H1 (cell line): Measurements from ENCODE around the gene CASKIN2. TPM values are rescaled to one million over a fixed set of nuclear protein-coding genes. Genes with fewer than 3 reads are reported as not detected.

ENCODE experiments used
- CTCF ChIA-PET: fragments of 300-600 bp; sonication (Branson Sonifier 250); formaldehyde crosslinking; loops from one replicate; lab custom pipeline; 2021; ENCODE audit not compliant: partially characterized antibody; lab: Charles Lee
- POLR2A ChIA-PET: fragments of 300-600 bp; sonication (Branson Sonifier 250); formaldehyde crosslinking; loops from one replicate; lab custom pipeline; 2021; ENCODE audit warnings: inconsistent platforms; ENCODE audit not compliant: partially characterized antibody; lab: Charles Lee
- DNase-seq, 2 experiments: peaks; one replicate each; pipeline versions ENCODE4 v3.0.0 to v3.0.0-alpha.2; 2010 to 2022; ENCODE audit warnings: low spot score in 2 of 2, low read depth in 1 of 2, mixed read lengths in 1 of 2
- FAIRE-seq: peaks from 2 replicates; lab custom pipeline; 2011; peaks lifted over from hg19 to GRCh38; lab: Jason Lieb, UNC
- H2AFZ ChIP-seq: 2 replicates; pipeline ENCODE4 v1.8.1; 2012; ENCODE audit warnings: low read length, inconsistent platforms
- H2AK5ac ChIP-seq: 2 replicates; pipeline ENCODE4 v1.6.1; 2013; ENCODE audit warnings: low read depth, low read length
- H2BK120ac ChIP-seq: replicated peaks from 2 replicates; pipeline ENCODE3; 2013; ENCODE audit warnings: low read depth, low read length, inconsistent platforms
- H2BK12ac ChIP-seq: 2 replicates; pipeline ENCODE4 v1.6.1; 2013; ENCODE audit warnings: low read depth, low read length
- H2BK15ac ChIP-seq: 2 replicates; pipeline ENCODE4 v1.6.1; 2013; ENCODE audit warnings: low read length
- H2BK20ac ChIP-seq: 2 replicates; pipeline ENCODE4 v1.6.1; 2013; ENCODE audit warnings: low read length
- H2BK5ac ChIP-seq: 2 replicates; pipeline ENCODE4 v1.6.1; 2013; ENCODE audit warnings: low read depth, low read length
- H3K14ac ChIP-seq: 2 replicates; pipeline ENCODE4 v1.6.1; 2013; ENCODE audit warnings: inconsistent platforms; ENCODE audit not compliant: insufficient read length
- H3K18ac ChIP-seq: 2 replicates; pipeline ENCODE4 v1.6.1; 2013; ENCODE audit warnings: low read length; ENCODE audit errors: extremely low read depth
- H3K23ac ChIP-seq: 2 replicates; pipeline ENCODE4 v1.6.1; 2013; ENCODE audit warnings: inconsistent platforms; ENCODE audit not compliant: insufficient read length
- H3K23me2 ChIP-seq: 2 replicates; pipeline ENCODE4 v1.6.1; 2013; ENCODE audit warnings: low read depth, low read length
- H3K27ac ChIP-seq: 2 replicates; pipeline ENCODE4 v1.6.1; 2011; ENCODE audit warnings: low read depth, low read length, inconsistent platforms
- H3K27me3 ChIP-seq, 4 experiments: replicated peaks in 1 of 4; 1 replicate in 1 of 4; 2 replicates in 3 of 4; pipeline versions ENCODE4 v1.6.1 to v1.8.1; 2011 to 2013; ENCODE audit warnings: low read length in 3 of 4, mild to moderate bottlenecking in 3 of 4, inconsistent platforms in 2 of 4, mixed read lengths in 2 of 4, moderate library complexity in 1 of 4; ENCODE audit not compliant: control insufficient read depth in 3 of 4, insufficient read depth in 3 of 4; ENCODE audit errors: extremely low read depth in 1 of 4
- H3K36me3 ChIP-seq, 4 experiments: 2 replicates each; pipeline versions ENCODE4 v1.6.1 to v1.8.1; 2011 to 2013; ENCODE audit warnings: mild to moderate bottlenecking in 4 of 4, low read length in 3 of 4, moderate library complexity in 2 of 4, control low read depth in 1 of 4, inconsistent platforms in 1 of 4; ENCODE audit not compliant: insufficient read depth in 4 of 4, control insufficient read depth in 2 of 4
- H3K4ac ChIP-seq: replicated peaks from 2 replicates; pipeline ENCODE3; 2013; ENCODE audit warnings: low read length, low read depth, mixed read lengths, inconsistent platforms; ENCODE audit not compliant: insufficient read length
- H3K4me1 ChIP-seq, 4 experiments: replicated peaks in 1 of 4; 1 replicate in 1 of 4; 2 replicates in 3 of 4; pipeline versions ENCODE4 v1.6.1 to v1.8.1; 2011 to 2013; ENCODE audit warnings: low read length in 3 of 4, inconsistent platforms in 2 of 4, mixed read lengths in 1 of 4; ENCODE audit not compliant: insufficient read depth in 4 of 4, control insufficient read depth in 3 of 4
- H3K4me2 ChIP-seq, 2 experiments: 2 replicates each; pipeline versions ENCODE4 v1.6.1 to v1.8.1; 2011 to 2013; ENCODE audit warnings: low read depth in 2 of 2, low read length in 2 of 2, control low read depth in 1 of 2, inconsistent platforms in 1 of 2, mild to moderate bottlenecking in 1 of 2; ENCODE audit not compliant: insufficient read depth in 1 of 2
- H3K4me3 ChIP-seq, 4 experiments: fragments of 200-600, 300-600 bp in 1 of 4; sonication (generic), shearing (Covaris generic), sonication (Bioruptor Twin) in 1 of 4; 2 replicates each; pipeline versions ENCODE4 v1.5.1 to v1.8.1; 2011 to 2016; ENCODE audit warnings: low read length in 4 of 4, low read depth in 3 of 4, control low read depth in 2 of 4, inconsistent platforms in 2 of 4, mild to moderate bottlenecking in 2 of 4, mixed read lengths in 1 of 4, moderate library complexity in 1 of 4; ENCODE audit not compliant: insufficient read depth in 2 of 4; ENCODE audit errors: extremely low read depth in 1 of 4
- H3K56ac ChIP-seq: replicated peaks from 2 replicates; pipeline ENCODE3; 2013; ENCODE audit warnings: low read depth, mild to moderate bottlenecking, mixed read lengths, low read length, inconsistent platforms; ENCODE audit not compliant: insufficient read length
- H3K79me1 ChIP-seq: 2 replicates; pipeline ENCODE4 v1.6.1; 2013; ENCODE audit warnings: low read depth, low read length, control low read depth
- H3K79me2 ChIP-seq, 2 experiments: 2 replicates each; pipeline versions ENCODE4 v1.6.1 to v1.8.1; 2012 to 2013; ENCODE audit warnings: low read length in 2 of 2, mild to moderate bottlenecking in 2 of 2, inconsistent platforms in 1 of 2; ENCODE audit not compliant: insufficient read depth in 2 of 2, control insufficient read depth in 1 of 2
- H3K9ac ChIP-seq, 4 experiments: replicated peaks in 1 of 4; 1 replicate in 1 of 4; 2 replicates in 3 of 4; pipeline versions ENCODE4 v1.6.1 to v1.8.1; 2011 to 2013; ENCODE audit warnings: low read depth in 3 of 4, low read length in 3 of 4, control low read depth in 2 of 4, mild to moderate bottlenecking in 2 of 4, moderate library complexity in 2 of 4, inconsistent platforms in 1 of 4; ENCODE audit errors: extremely low read depth in 1 of 4
- H3K9me3 ChIP-seq, 2 experiments: 2 replicates each; pipeline versions ENCODE4 v1.6.1 to v1.8.1; 2012 to 2013; ENCODE audit warnings: mild to moderate bottlenecking in 2 of 2, moderate library complexity in 2 of 2, control low read depth in 1 of 2, inconsistent platforms in 1 of 2, low read depth in 1 of 2, low read length in 1 of 2, mixed read lengths in 1 of 2; ENCODE audit not compliant: insufficient read depth in 2 of 2
- H4K20me1 ChIP-seq, 2 experiments: replicated peaks in 1 of 2; 2 replicates each; pipeline versions ENCODE3 to v1.8.1; 2011 to 2013; ENCODE audit warnings: inconsistent platforms in 2 of 2, low read length in 2 of 2, mild to moderate bottlenecking in 1 of 2; ENCODE audit not compliant: insufficient read depth in 2 of 2, control insufficient read depth in 1 of 2
- H4K5ac ChIP-seq: 2 replicates; pipeline ENCODE4 v1.6.1; 2013; ENCODE audit warnings: low read length, low read depth, mixed read lengths, inconsistent platforms; ENCODE audit not compliant: insufficient read length
- H4K8ac ChIP-seq: 2 replicates; pipeline ENCODE4 v1.8.0; 2013; ENCODE audit warnings: mild to moderate bottlenecking, moderate library complexity, low read length, inconsistent platforms; ENCODE audit not compliant: insufficient read depth; ENCODE audit errors: extremely low read depth
- H4K91ac ChIP-seq: replicated peaks from 2 replicates; pipeline ENCODE3; 2013; ENCODE audit warnings: low read length, mixed read lengths, inconsistent platforms; ENCODE audit not compliant: insufficient read length
- ATF3 ChIP-seq: IDR thresholded peaks from 2 replicates; pipeline ENCODE4 v1.6.1; 2011; ENCODE audit warnings: low read depth, mild to moderate bottlenecking, low read length; ENCODE audit not compliant: insufficient read depth
- BACH1 ChIP-seq: IDR thresholded peaks from 2 replicates; pipeline ENCODE4 v1.6.1; 2012; ENCODE audit warnings: low read length, improper control_type of control experiment
- CREB1 ChIP-seq: IDR thresholded peaks from 2 replicates; pipeline ENCODE4 v1.6.1; 2012; ENCODE audit warnings: inconsistent platforms
- CTBP2 ChIP-seq: IDR thresholded peaks from 2 replicates; pipeline ENCODE4 v1.7.0; 2011; ENCODE audit warnings: borderline replicate concordance, mild to moderate bottlenecking, moderate library complexity, mixed read lengths, low read length; ENCODE audit not compliant: insufficient read depth, insufficient read length
- MAX ChIP-seq: IDR thresholded peaks from 2 replicates; pipeline ENCODE4 v1.6.1; 2012; ENCODE audit warnings: inconsistent platforms
- POLR2A ChIP-seq, 2 experiments: IDR thresholded peaks; 1 replicate in 1 of 2; 2 replicates in 1 of 2; pipeline ENCODE4 v1.6.1; 2011; ENCODE audit warnings: low read depth in 2 of 2, low read length in 2 of 2, mild to moderate bottlenecking in 2 of 2; ENCODE audit errors: control extremely low read depth in 1 of 2
- RBBP5 ChIP-seq: IDR thresholded peaks from 2 replicates; pipeline ENCODE4 v1.7.1; 2012; ENCODE audit warnings: low read depth, mild to moderate bottlenecking, inconsistent platforms, low read length, moderate library complexity, borderline replicate concordance
- SAP30 ChIP-seq: fragments of 300-600 bp; sonication (generic); IDR thresholded peaks from 2 replicates; pipeline ENCODE4 v1.7.1; 2012; ENCODE audit warnings: low read length, moderate library complexity, mild to moderate bottlenecking, inconsistent platforms; ENCODE audit not compliant: insufficient read depth, insufficient replicate concordance
- SIX5 ChIP-seq: IDR thresholded peaks from 2 replicates; pipeline ENCODE4 v1.6.1; 2011; ENCODE audit warnings: mild to moderate bottlenecking, low read depth, low read length
- SP2 ChIP-seq: IDR thresholded peaks from 2 replicates; pipeline ENCODE4 v1.6.1; 2012; ENCODE audit warnings: mild to moderate bottlenecking, low read length, inconsistent platforms
- SUZ12 ChIP-seq: fragments of 200-600 bp; sonication (generic); IDR thresholded peaks from 2 replicates; pipeline ENCODE4 v1.6.1; 2012; ENCODE audit warnings: mild to moderate bottlenecking, inconsistent platforms, low read length, moderate library complexity, mixed read lengths
- TAF7 ChIP-seq: optimal IDR thresholded peaks from 2 replicates; pipeline ENCODE3; 2011; ENCODE audit warnings: low read depth, mild to moderate bottlenecking, inconsistent platforms, low read length, moderate library complexity, borderline replicate concordance
- WGBS, 2 experiments: shearing (Covaris generic) in 1 of 2; methylation state at CpG; one replicate each; pipeline versions ENCODE4 v1.1.6 to v1.1.7; 2013 to 2015; ENCODE audit warnings: low lambda C conversion rate in 2 of 2, mixed read lengths in 2 of 2, inconsistent platforms in 1 of 2, low coverage in 1 of 2, missing lambda C conversion rate in 1 of 2; ENCODE audit not compliant: insufficient replicate concordance in 2 of 2, insufficient coverage in 1 of 2, insufficient read length in 1 of 2; ENCODE audit errors: extremely low coverage in 1 of 2, missing lambda C conversion rate in 1 of 2; 5-methylcytosine and 5-hydroxymethylcytosine counted together
- polyA plus RNA-seq, 7 experiments: library from polyadenylated mRNA; depleted of rRNA in 3 of 7; stranded (reverse) in 5 of 7; unstranded in 2 of 7; fragments of >200 nt in 5 of 7; fragments of 200-250 nt in 2 of 7; gene quantifications; 1 replicate in 5 of 7; 2 replicates in 1 of 7; 4 replicates in 1 of 7; pipeline versions ENCODE4 v1.2.1 to v1.2.3, GENCODE V29; 2011 to 2013; ENCODE audit warnings: missing spikeins in 2 of 7, mixed read lengths in 2 of 7
- total RNA-seq: library from RNA; stranded (reverse); fragmentation: NEBNext Ultra II Directional; extraction: Animal tissue kit (Norgen Biotek cat#: 25700); gene quantifications from 2 replicates; pipeline ENCODE4 v1.2.1, GENCODE V29; 2021

Gene CASKIN2
- total and polyA plus RNA-seq, 2 of the 8 experiments (the other 6 are each of a cell fraction or from before 2014, with no cell fraction given): 6.7 to 32.3 TPM

GRCh38 chr17:75459590-75460267 lies 55.6 kb downstream of the CASKIN2 start:
- Histone ChIP-seq H3K56ac (no peak overlapping the region), H3K14ac (no peak overlapping the region), H2BK120ac (no peak overlapping the region), H3K23ac (no peak overlapping the region), H3K9ac (no peak overlapping the region; a peak in 1 of 7 replicates), H3K4me3 (no peak overlapping the region), H3K27me3 (no peaks in the 10 kb centered on the region), H4K20me1 (peaks cover 0 to 2% of the 10 kb centered on the region in 2 experiments), H3K36me3 (no peaks in the 10 kb centered on the region), H2AFZ (no peak overlapping the region), H3K27ac (no peak overlapping the region), H3K79me1 (peaks cover 3% of the 10 kb centered on the region; the same call in 1 of the 2 replicates), H2BK5ac (no peak overlapping the region), H2BK20ac (no peak overlapping the region), H3K9me3 (no peaks in the 10 kb centered on the region), H2BK15ac (no peak overlapping the region), H3K18ac (no peak overlapping the region), H2BK12ac (no peak overlapping the region), H3K23me2 (peaks cover 8% of the 10 kb centered on the region), H4K8ac (no peak overlapping the region), H4K91ac (no peak overlapping the region), H3K4ac (no peak overlapping the region), H3K79me2 (no peaks in the 10 kb centered on the region; a peak in 2 of 4 replicates), H3K4me2 (no peak overlapping the region), H3K4me1 (peaks cover 0 to 7% (median 4%) of the 10 kb centered on the region in 4 experiments; a peak in 6 of 7 replicates), H4K5ac (no peak overlapping the region), H2AK5ac (0 out of 2 replicates have a peak overlapping the region, but pooled peaks have one; percentile 65)
- CTCF ChIA-PET: interaction anchor here (0.6 to 2.2 kb wide), 5 partner anchors 9 to 73 kb away, joined by 3 to 7 read pairs (median 3); no protein-coding TSS in a partner anchor
- 85% methylated on average over 9 of the region's 9 CpGs; no CpG with 5 or more reads in 1 of the 2 experiments for WGBS, 2 experiments
- DNase-seq (no peak), FAIRE-seq (no peak)
- POLR2A ChIA-PET: no interaction called here
- TF ChIP-seq RBBP5 (no peak), ATF3 (no peak), SIX5 (no peak), CREB1 (no peak), MAX (no peak), BACH1 (no peak), SAP30 (no peak), SP2 (no peak), TAF7 (no peak), SUZ12 (no peak), POLR2A (IDR thresholded peaks at IDR 0.05; ENCODE audit: control extremely low read depth in 1 of 2, low read depth in 2 of 2, low read length in 2 of 2) (no peak), CTBP2 (no peak)
